ENCODE results near the gene PLEKHM2.

Gene PLEKHM2

GRCh38 chr1:15748690-15749398 lies 64.7 kb downstream of the PLEKHM2 start:
- no peak for DNase-seq (ENCODE audit: low spot score)
- no peak for TF ChIP-seq CTCF (IDR thresholded peaks at IDR 0.05; ENCODE audit: borderline replicate concordance, control extremely low read depth, extremely low read depth, insufficient read depth, missing control alignments)
- in situ Hi-C loops (cut with MboI; ENCODE audit: low sequenced_read_pairs, unreplicated experiment): loop anchor here (10.0 to 25.0 kb wide), 2 partner anchors 154 to 412 kb away; no protein-coding TSS in a partner anchor

GRCh38 chr1:15749399-15750291 lies 65.5 kb downstream of the PLEKHM2 start:
- TF ChIP-seq CTCF (IDR thresholded peaks at IDR 0.05; ENCODE audit: borderline replicate concordance, control extremely low read depth, extremely low read depth, insufficient read depth, missing control alignments): no peak
- in situ Hi-C loops (cut with MboI; ENCODE audit: low sequenced_read_pairs, unreplicated experiment): loop anchor here (10.0 to 25.0 kb wide), 2 partner anchors 155 to 412 kb away; no protein-coding TSS in a partner anchor
- DNase-seq (ENCODE audit: low spot score): no peak

- DNase-seq (ENCODE audit: low spot score): no peak
- no peak for TF ChIP-seq CTCF (IDR thresholded peaks at IDR 0.05; ENCODE audit: borderline replicate concordance, control extremely low read depth, extremely low read depth, insufficient read depth, missing control alignments)
- in situ Hi-C loops (cut with MboI; ENCODE audit: low sequenced_read_pairs, unreplicated experiment): no loop called here
Measured at GRCh38 chr1:15750924-15751323, 66.8 kb downstream of the PLEKHM2 start.

GRCh38 chr1:15751717-15752116 lies 67.6 kb downstream of the PLEKHM2 start:
- TF ChIP-seq CTCF (IDR thresholded peaks at IDR 0.05; ENCODE audit: borderline replicate concordance, control extremely low read depth, extremely low read depth, insufficient read depth, missing control alignments): no peak
- in situ Hi-C loops (cut with MboI; ENCODE audit: low sequenced_read_pairs, unreplicated experiment): no loop called here
- no peak for DNase-seq (ENCODE audit: low spot score)

GRCh38 chr1:15753776-15754175 lies 69.7 kb downstream of the PLEKHM2 start:
- in situ Hi-C loops (cut with MboI; ENCODE audit: low sequenced_read_pairs, unreplicated experiment): no loop called here
- no peak for DNase-seq (ENCODE audit: low spot score)
- TF ChIP-seq CTCF (IDR thresholded peaks at IDR 0.05; ENCODE audit: borderline replicate concordance, control extremely low read depth, extremely low read depth, insufficient read depth, missing control alignments): no peak

GRCh38 chr1:15755021-15755645 lies 71.0 kb downstream of the PLEKHM2 start:
- no peak for DNase-seq (ENCODE audit: low spot score)
- TF ChIP-seq CTCF (IDR thresholded peaks at IDR 0.05; ENCODE audit: borderline replicate concordance, control extremely low read depth, extremely low read depth, insufficient read depth, missing control alignments): no peak
- in situ Hi-C loops (cut with MboI; ENCODE audit: low sequenced_read_pairs, unreplicated experiment): no loop called here
